ENCODE measurements around the gene NXPH1.

DNA sequence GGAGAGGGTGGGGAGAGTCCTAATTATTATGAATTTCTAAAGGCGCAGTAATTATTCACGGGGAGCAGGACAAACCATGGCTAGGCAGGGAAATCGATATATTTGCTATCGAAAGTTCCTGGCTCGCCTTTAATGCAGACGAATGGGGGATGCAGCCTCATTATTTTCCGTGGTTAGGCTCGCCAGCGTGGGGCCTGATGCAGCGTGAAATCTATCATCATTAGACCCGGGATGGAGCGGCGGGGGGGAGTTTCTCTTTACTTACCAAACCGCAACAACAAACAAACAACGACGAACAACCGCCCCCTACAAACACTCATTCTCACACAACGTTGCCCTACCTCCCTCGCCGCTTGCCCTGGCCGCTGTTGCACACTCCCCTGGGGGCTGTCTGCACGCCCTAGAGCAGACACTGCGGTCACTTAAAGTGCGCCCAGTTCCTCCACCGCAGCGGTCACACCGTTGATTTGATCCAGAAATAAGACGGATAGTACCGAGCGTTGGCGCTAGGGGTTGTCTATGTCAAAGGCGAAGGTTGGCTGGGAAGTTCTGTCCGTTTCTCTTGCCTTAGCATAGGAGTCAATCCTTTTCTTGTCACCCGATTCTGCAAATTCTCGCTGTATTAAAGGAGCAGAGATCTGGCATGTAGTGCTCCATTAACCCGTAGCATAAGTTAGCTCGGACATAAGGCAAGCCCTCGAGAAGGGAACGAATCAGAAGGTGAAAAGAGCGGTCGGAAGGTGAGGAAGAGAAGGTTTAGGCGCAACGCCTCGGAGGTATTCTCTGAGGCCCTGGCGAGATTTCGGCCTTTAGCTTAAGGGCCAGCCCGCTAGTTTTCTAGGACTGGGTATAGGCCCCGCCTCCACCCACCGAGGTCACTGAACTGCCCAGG, 10.4 kb downstream of the NXPH1 start:
- TF ChIP-seq RELA (CRISPR knock-in tag; IDR thresholded peaks at IDR 0.05; ENCODE audit: borderline replicate concordance), result no peak
- no peak for TF ChIP-seq JUN (CRISPR knock-in tag; IDR thresholded peaks at IDR 0.05)
- TF ChIP-seq CTCF (IDR thresholded peaks at IDR 0.05), result peak; percentile 20
- TF ChIP-seq FOXJ3 (CRISPR knock-in tag; IDR thresholded peaks at IDR 0.05; ENCODE audit: borderline replicate concordance), result no peak
- TF ChIP-seq, protein P1, sequence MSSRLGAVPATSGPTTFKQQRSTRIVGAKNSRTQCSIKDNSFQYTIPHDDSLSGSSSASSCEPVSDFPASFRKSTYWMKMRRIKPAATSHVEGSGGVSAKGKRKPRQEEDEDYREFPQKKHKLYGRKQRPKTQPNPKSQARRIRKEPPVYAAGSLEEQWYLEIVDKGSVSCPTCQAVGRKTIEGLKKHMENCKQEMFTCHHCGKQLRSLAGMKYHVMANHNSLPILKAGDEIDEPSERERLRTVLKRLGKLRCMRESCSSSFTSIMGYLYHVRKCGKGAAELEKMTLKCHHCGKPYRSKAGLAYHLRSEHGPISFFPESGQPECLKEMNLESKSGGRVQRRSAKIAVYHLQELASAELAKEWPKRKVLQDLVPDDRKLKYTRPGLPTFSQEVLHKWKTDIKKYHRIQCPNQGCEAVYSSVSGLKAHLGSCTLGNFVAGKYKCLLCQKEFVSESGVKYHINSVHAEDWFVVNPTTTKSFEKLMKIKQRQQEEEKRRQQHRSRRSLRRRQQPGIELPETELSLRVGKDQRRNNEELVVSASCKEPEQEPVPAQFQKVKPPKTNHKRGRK (CRISPR knock-in tag; IDR thresholded peaks at IDR 0.05; ENCODE audit: borderline replicate concordance), result no peak
- TF ChIP-seq SP1 (CRISPR knock-in tag; conservative IDR thresholded peaks at IDR 0.05), result no peak
- TF ChIP-seq ZNF396 (CRISPR knock-in tag; IDR thresholded peaks at IDR 0.05; ENCODE audit: borderline replicate concordance), result no peak
- TF ChIP-seq TCF7 (CRISPR knock-in tag; IDR thresholded peaks at IDR 0.05; ENCODE audit: low read depth), result no peak
- TF ChIP-seq, protein P2, sequence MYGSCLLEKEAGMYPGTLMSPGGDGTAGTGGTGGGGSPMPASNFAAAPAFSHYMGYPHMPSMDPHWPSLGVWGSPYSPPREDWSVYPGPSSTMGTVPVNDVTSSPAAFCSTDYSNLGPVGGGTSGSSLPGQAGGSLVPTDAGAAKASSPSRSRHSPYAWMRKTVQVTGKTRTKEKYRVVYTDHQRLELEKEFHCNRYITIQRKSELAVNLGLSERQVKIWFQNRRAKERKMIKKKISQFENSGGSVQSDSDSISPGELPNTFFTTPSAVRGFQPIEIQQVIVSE (CRISPR knock-in tag; IDR thresholded peaks at IDR 0.05; ENCODE audit: borderline replicate concordance), result no peak
- TF ChIP-seq, protein P3, sequence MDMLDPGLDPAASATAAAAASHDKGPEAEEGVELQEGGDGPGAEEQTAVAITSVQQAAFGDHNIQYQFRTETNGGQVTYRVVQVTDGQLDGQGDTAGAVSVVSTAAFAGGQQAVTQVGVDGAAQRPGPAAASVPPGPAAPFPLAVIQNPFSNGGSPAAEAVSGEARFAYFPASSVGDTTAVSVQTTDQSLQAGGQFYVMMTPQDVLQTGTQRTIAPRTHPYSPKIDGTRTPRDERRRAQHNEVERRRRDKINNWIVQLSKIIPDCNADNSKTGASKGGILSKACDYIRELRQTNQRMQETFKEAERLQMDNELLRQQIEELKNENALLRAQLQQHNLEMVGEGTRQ (CRISPR knock-in tag; IDR thresholded peaks at IDR 0.05), result no peak
- no peak for TF ChIP-seq NFYB (CRISPR knock-in tag; conservative IDR thresholded peaks at IDR 0.05; ENCODE audit: low read depth)
- TF ChIP-seq, protein P4, sequence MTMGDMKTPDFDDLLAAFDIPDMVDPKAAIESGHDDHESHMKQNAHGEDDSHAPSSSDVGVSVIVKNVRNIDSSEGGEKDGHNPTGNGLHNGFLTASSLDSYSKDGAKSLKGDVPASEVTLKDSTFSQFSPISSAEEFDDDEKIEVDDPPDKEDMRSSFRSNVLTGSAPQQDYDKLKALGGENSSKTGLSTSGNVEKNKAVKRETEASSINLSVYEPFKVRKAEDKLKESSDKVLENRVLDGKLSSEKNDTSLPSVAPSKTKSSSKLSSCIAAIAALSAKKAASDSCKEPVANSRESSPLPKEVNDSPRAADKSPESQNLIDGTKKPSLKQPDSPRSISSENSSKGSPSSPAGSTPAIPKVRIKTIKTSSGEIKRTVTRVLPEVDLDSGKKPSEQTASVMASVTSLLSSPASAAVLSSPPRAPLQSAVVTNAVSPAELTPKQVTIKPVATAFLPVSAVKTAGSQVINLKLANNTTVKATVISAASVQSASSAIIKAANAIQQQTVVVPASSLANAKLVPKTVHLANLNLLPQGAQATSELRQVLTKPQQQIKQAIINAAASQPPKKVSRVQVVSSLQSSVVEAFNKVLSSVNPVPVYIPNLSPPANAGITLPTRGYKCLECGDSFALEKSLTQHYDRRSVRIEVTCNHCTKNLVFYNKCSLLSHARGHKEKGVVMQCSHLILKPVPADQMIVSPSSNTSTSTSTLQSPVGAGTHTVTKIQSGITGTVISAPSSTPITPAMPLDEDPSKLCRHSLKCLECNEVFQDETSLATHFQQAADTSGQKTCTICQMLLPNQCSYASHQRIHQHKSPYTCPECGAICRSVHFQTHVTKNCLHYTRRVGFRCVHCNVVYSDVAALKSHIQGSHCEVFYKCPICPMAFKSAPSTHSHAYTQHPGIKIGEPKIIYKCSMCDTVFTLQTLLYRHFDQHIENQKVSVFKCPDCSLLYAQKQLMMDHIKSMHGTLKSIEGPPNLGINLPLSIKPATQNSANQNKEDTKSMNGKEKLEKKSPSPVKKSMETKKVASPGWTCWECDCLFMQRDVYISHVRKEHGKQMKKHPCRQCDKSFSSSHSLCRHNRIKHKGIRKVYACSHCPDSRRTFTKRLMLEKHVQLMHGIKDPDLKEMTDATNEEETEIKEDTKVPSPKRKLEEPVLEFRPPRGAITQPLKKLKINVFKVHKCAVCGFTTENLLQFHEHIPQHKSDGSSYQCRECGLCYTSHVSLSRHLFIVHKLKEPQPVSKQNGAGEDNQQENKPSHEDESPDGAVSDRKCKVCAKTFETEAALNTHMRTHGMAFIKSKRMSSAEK (CRISPR knock-in tag; IDR thresholded peaks at IDR 0.05; ENCODE audit: borderline replicate concordance), result no peak

Measured in WTC11 (cell line).